ENCODE measurements around the gene GLIS2.
"Not testable (repeated sequence)": the region's sequence is repeated elsewhere in the genome, so short reads cannot be mapped to it uniquely, and the experiment has no call there.

GLIS2 gene

DNA sequence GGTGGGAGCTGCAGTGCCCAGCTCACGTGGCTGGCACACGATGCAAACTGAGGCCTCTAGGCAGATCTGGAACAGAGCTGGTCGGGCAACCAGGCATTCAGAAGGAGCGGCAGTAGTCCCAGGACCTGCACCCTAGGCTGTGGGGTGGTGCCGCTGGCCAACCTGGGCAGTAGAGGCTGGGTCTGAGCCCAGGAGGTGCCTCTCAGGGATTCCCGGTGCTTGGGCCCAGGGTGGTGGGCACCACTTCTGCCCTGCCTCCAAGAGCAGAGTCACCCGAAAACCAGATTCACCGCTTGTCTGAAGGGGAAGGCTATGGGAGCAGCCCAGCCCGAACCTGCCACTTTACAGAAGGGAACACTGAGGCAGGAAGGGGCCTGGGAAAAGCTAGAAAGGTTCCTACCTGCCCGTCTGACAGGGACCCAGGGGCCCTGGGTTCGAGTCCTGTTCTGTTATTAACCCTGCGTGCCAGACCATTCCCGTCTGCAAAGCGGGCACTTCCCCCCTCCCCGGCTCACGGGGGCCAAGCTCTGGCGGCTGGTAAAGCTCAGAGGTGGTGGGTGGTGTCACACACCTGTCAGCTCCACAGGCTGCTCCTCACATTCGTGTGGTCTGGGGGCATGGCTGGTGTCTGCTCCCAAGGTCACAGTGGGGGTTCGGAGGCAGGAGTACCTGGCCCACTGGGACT lies 16.9 kb downstream of the GLIS2 start:
- H3K9me3 Mint-ChIP-seq = no peaks in the 10 kb centered on the region
- no peak overlapping the region for H3K27ac Mint-ChIP-seq
- no peaks in the 10 kb centered on the region for H3K36me3 Mint-ChIP-seq (ENCODE audit: low read depth)
- H3K4me1 Mint-ChIP-seq (ENCODE audit: low read depth) = no peaks in the 10 kb centered on the region
- H3K27me3 Mint-ChIP-seq = no peaks in the 10 kb centered on the region
- no peak overlapping the region for H3K4me3 Mint-ChIP-seq

DNA sequence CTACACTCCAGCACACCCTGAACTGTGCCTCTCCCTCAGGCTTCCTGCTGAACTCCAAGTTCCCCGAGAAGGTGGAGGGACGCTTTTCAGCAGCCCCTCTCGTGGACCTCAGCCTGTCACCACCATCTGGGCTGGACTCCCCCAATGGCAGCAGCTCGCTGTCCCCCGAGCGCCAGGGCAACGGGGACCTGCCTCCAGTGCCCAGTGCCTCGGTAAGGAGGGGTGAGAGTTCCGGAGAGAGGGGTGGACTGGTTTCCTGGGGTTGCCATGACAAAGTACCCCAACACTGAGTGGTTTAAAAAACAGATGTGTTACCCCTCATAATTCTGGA lies 17.4 kb downstream of the GLIS2 start:
- H3K27ac Mint-ChIP-seq = no peak overlapping the region
- no peak overlapping the region for H3K4me3 Mint-ChIP-seq
- H3K4me1 Mint-ChIP-seq (ENCODE audit: low read depth) = no peaks in the 10 kb centered on the region
- H3K9me3 Mint-ChIP-seq = no peaks in the 10 kb centered on the region
- H3K36me3 Mint-ChIP-seq (ENCODE audit: low read depth) = no peaks in the 10 kb centered on the region
- H3K27me3 Mint-ChIP-seq = no peaks in the 10 kb centered on the region

DNA sequence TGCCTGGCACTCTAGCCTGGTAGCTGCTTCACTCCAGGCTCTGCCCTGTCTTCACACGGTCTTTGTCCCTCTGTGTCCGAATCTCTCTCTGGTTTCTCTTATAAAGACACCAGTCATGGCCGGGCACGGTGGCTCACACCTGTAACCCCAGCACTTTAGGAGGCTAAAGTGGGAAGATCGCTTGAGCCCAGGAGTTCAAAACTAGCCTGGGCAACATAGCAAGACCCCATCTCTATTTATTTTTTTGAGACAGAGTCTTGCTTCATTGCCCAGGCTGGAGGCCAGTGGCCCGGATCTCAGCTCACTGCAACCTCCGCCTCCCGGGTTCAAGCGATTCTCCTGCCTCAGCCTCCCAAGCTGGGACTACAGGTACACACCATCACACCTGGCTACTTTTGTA lies 17.8 kb downstream of the GLIS2 start:
- H3K36me3 Mint-ChIP-seq (ENCODE audit: low read depth); H3K27me3 Mint-ChIP-seq; H3K4me3 Mint-ChIP-seq; H3K9me3 Mint-ChIP-seq; H3K27ac Mint-ChIP-seq; H3K4me1 Mint-ChIP-seq (ENCODE audit: low read depth): not testable (repeated sequence)

DNA sequence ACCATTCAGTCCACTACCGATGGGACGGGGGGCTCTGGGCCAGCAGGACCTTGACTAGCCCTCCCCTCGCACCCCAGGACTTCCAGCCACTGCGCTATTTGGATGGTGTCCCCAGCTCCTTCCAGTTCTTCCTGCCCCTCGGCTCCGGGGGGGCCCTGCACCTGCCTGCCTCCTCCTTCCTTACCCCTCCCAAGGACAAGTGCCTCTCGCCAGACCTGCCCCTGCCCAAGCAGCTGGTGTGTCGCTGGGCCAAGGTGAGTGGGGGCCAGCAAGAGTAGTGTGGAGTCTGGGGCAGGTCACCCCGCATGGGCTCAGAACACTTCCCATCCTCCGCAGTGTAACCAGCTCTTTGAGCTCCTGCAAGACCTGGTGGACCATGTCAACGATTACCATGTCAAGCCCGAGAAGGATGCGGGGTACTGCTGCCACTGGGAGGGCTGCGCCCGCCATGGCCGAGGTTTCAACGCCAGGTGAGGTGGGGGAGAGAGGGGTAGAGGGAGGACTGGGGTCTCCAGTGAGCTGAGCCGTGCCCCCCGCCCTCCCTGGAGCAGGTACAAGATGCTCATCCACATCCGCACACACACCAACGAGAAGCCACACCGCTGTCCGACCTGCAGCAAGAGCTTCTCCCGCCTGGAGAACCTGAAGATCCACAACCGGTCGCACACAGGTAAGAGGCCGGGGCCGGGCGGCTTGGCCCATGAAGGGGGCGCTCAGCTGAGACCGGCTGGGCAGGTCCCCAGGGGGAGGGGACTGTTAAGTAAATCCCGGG lies 19.0 kb downstream of the GLIS2 start:
- no peak overlapping the region for H3K4me3 Mint-ChIP-seq
- H3K27ac Mint-ChIP-seq = no peak overlapping the region
- H3K4me1 Mint-ChIP-seq (ENCODE audit: low read depth) = no peaks in the 10 kb centered on the region
- no peaks in the 10 kb centered on the region for H3K36me3 Mint-ChIP-seq (ENCODE audit: low read depth)
- no peaks in the 10 kb centered on the region for H3K27me3 Mint-ChIP-seq
- no peaks in the 10 kb centered on the region for H3K9me3 Mint-ChIP-seq

DNA sequence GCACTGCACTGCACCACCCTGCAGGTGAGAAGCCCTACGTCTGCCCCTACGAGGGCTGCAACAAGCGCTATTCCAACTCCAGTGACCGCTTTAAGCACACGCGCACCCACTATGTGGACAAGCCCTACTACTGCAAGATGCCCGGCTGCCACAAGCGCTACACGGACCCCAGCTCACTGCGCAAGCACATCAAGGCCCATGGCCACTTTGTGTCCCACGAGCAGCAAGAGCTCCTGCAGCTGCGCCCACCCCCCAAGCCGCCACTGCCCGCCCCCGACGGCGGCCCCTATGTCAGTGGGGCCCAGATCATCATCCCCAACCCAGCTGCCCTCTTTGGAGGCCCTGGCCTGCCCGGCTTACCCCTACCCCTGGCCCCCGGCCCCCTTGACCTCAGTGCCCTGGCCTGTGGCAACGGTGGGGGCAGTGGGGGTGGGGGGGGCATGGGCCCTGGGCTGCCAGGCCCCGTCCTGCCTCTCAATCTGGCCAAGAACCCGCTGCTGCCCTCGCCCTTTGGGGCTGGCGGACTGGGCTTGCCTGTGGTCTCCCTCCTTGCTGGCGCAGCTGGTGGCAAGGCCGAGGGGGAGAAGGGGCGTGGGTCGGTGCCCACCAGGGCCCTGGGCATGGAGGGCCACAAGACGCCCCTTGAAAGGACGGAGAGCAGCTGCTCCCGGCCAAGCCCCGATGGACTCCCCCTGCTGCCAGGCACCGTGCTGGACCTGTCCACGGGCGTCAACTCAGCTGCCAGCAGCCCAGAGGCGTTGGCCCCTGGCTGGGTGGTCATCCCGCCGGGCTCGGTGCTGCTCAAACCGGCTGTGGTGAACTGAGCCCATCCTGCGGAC lies 21.1 kb downstream of the GLIS2 start:
- H3K4me3 Mint-ChIP-seq = no peak overlapping the region
- H3K27me3 Mint-ChIP-seq = no peaks in the 10 kb centered on the region
- no peaks in the 10 kb centered on the region for H3K9me3 Mint-ChIP-seq
- H3K4me1 Mint-ChIP-seq (ENCODE audit: low read depth) = no peaks in the 10 kb centered on the region
- H3K27ac Mint-ChIP-seq = no peak overlapping the region
- H3K36me3 Mint-ChIP-seq (ENCODE audit: low read depth) = no peaks in the 10 kb centered on the region

DNA sequence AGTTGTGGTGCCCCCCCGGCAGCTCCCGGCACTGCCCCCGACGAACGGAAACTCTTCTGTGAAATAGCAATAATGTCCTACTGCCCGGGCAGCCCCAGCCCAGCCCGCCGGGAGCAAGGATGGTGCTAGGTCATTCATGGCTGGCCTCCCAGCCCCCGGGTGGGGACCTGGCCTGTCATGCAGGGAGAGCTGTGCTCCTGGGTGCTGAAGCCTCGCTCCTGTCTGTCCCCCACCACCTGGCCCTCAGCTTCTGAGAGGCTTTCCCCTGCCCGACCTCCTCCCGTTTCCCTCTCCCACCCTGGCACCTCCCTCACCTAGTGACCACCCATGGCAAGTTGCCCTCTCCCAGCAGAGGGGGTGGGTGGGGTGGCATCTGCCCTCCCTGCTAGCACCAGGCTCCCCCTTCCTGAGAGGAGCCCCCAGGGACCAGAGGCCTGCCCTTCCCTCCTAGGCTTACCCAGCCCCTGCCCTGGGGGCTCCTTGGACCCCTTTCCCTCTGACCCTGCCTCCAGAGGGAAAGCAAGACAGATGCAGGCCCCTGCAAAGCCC lies 21.7 kb downstream of the GLIS2 start:
- no peaks in the 10 kb centered on the region for H3K36me3 Mint-ChIP-seq (ENCODE audit: low read depth)
- H3K9me3 Mint-ChIP-seq = no peaks in the 10 kb centered on the region
- H3K27me3 Mint-ChIP-seq = no peaks in the 10 kb centered on the region
- H3K4me3 Mint-ChIP-seq = no peak overlapping the region
- H3K27ac Mint-ChIP-seq = no peak overlapping the region
- no peaks in the 10 kb centered on the region for H3K4me1 Mint-ChIP-seq (ENCODE audit: low read depth)

DNA sequence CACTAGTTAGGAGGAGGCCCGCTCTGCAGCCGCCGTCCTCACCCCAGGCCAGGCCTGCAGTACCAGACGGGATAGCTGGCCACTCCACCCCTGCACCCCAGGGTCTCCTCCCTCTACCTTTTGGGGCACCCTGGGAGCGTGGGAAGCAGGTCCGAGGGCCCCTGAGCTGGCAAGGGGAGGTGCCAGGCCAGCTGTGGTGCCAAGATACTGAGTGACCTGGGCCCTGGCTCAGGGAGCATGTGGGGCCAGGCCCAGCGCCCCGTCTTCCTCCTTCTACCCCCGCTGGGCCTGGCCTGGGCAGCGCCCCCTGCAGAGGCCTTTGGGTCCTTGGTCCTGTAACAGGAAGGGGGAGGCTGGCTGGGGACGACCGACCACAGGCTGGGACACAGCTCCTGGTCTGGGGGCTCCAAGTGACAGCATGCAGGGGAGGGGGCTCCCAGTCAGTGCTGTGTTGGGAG lies 22.3 kb downstream of the GLIS2 start:
- H3K27me3 Mint-ChIP-seq = no peaks in the 10 kb centered on the region
- H3K27ac Mint-ChIP-seq = no peak overlapping the region
- H3K4me3 Mint-ChIP-seq = no peak overlapping the region
- H3K9me3 Mint-ChIP-seq = no peaks in the 10 kb centered on the region
- no peaks in the 10 kb centered on the region for H3K36me3 Mint-ChIP-seq (ENCODE audit: low read depth)
- no peaks in the 10 kb centered on the region for H3K4me1 Mint-ChIP-seq (ENCODE audit: low read depth)

DNA sequence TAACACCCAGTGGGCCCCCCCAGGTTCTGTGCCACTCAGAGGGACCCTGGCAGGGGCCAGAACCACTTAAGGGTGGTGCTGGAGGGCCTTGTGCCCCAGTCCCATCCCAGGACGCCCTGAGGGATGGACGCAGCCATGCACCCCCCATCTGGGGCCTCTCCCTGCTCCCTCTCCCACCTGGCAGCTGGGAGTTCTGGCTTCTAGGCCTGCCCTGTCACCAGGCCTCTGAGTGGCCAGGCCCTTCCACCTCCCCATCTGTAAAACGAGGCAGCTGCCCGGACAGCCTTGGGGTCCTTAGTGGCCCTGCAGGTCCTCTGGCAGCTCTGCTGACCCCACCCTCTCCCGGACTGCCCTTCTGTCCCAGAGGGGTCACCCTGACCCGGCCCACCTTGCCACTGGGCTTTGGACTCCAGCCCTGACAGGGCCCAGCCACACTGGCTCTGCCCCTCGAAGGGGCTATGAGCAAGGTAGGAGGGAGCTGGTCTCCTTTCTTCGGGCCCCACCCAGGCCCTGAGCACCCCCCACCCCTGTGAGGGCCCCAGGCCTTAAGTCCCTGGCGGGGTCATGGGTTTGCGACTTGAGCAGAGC lies 22.9 kb downstream of the GLIS2 start:
- Mint-ChIP-seq H3K36me3 (ENCODE audit: low read depth) (no peaks in the 10 kb centered on the region), H3K27me3 (no peaks in the 10 kb centered on the region), H3K27ac (no peak overlapping the region), H3K4me1 (ENCODE audit: low read depth) (no peaks in the 10 kb centered on the region), H3K9me3 (no peaks in the 10 kb centered on the region), H3K4me3 (no peak overlapping the region)

DNA sequence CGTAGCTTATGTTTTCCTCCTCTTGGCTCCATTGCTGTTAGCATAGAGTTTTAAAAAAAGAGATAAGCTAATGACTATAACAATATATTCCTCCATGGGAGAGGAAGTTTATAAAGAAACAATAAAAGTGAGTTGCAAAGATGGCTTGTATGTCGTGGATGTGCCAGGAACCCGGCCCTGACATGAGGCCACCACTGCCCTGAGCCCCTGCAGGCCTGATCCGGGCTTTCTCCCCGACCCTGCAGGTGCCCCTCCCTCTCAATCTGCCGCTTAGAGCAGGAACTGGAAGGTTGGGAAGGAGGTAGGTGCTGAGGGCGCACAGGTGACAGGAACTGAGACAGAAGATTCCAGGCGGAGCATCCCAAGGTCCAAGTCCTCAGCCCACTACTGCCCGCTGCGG lies 23.6 kb downstream of the GLIS2 start:
- Mint-ChIP-seq H3K36me3 (ENCODE audit: low read depth) (no peaks in the 10 kb centered on the region), H3K27me3 (no peaks in the 10 kb centered on the region), H3K4me1 (ENCODE audit: low read depth) (no peaks in the 10 kb centered on the region), H3K9me3 (no peaks in the 10 kb centered on the region), H3K27ac (no peak overlapping the region), H3K4me3 (no peak overlapping the region)

DNA sequence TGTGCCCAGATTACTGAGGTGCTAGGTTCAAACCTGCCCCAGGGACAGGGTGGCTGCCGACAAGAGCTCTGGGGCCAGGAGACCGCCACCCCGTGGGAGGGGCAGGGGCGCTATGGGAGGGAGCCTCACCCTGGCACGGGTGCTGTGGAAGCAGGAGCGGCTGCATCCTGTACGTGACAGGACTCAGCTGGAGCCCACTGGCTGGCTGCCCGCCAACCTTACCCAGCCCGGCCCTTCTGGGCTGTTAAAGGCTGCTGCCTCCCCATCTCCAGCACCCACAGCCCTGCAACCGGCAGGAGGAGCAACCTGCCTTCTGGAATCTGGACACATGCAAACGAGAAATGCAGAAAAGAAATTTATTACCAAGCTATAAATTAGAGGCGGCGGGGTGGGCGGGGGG lies 24.0 kb downstream of the GLIS2 start:
- no peak overlapping the region for H3K4me3 Mint-ChIP-seq
- H3K9me3 Mint-ChIP-seq = no peaks in the 10 kb centered on the region
- no peaks in the 10 kb centered on the region for H3K27me3 Mint-ChIP-seq
- H3K27ac Mint-ChIP-seq = no peak overlapping the region
- H3K36me3 Mint-ChIP-seq (ENCODE audit: low read depth) = no peaks in the 10 kb centered on the region
- no peaks in the 10 kb centered on the region for H3K4me1 Mint-ChIP-seq (ENCODE audit: low read depth)

DNA sequence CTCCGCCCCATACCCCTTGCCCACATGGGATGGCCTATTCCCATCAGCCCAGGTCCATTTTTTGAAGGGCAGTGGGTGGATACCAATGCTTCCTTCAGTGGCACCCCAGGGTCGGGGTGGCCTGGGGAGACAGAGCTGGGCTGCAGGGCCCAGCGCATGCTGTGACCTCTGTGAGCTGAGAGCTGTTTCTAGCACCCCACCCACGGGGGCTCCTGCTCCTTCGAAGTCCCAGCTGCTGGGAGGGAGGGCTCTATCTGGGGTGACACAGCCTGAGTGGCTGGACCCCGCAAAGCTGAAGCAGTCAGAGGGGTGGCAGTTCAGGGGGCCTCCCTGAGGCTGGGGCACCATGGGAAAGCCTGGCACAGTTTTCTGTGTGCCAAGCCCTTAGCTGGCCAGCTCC lies 24.6 kb downstream of the GLIS2 start:
- no peaks in the 10 kb centered on the region for H3K36me3 Mint-ChIP-seq (ENCODE audit: low read depth)
- H3K4me3 Mint-ChIP-seq = no peak overlapping the region
- no peaks in the 10 kb centered on the region for H3K4me1 Mint-ChIP-seq (ENCODE audit: low read depth)
- H3K9me3 Mint-ChIP-seq = no peaks in the 10 kb centered on the region
- H3K27me3 Mint-ChIP-seq = no peaks in the 10 kb centered on the region
- no peak overlapping the region for H3K27ac Mint-ChIP-seq

DNA sequence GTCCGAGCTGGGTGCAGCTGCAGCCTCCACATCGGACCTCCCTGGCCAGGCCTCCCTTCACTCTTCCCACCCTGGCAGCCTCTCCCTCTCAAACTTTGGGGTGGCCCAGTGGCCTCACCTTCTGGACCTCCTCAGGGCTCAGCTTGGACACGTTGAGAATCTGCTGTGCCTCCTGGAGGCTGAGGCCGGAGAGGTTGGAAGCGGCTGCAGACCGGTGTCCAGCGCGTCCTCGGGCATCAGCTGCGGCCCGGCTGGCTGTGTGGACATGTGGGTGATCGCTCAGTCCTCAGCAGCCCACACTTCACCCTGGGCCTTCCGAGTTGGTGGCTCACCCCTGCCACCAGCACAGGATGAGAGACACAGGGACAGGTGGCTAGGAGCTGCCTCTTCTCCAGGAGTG lies 25.4 kb downstream of the GLIS2 start:
- Mint-ChIP-seq H3K9me3 (no peaks in the 10 kb centered on the region), H3K27ac (no peak overlapping the region), H3K27me3 (no peaks in the 10 kb centered on the region), H3K4me1 (ENCODE audit: low read depth) (no peaks in the 10 kb centered on the region), H3K36me3 (ENCODE audit: low read depth) (no peaks in the 10 kb centered on the region), H3K4me3 (no peak overlapping the region)

DNA sequence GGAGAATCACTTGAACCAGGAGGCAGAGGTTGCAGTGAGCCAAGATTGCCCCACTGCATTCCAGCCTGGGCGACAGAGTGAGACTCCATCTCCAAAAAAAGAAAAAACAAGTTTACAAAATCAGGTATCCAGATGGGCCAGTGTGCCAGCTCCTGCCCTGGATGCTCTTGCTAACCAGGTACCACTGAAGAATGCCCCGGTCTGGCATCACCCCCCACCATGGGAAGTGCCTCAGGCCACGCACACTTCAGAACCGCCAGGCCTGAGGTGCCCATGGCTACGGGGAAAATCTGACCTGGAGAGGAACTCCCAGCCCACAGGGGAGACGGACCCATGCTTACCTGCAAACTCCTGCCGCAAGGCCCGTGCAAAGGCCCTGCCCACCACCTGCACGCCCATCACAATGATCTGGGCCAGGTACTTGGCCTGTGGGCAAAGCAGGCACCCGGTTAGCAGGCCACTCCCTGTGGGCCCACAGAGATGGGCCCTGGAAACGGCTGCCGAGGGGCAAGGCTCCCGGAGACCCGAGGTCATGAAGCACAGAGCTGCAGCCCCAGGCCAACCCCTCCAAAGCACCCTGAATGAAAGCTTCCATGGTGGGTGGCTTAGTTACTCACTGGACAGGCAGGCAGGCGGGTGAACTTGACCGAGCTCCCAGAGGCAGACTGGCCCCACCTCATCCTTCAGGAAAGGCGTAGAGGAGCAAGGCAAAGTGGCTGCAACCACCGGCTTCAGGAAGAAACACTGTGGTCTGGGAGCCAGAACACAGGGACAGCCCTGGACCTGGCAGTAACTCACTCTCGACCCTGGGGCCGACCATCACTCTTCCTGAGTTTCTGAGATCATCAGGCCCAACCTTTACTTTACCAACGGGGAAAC lies 27.2 kb downstream of the GLIS2 start:
- Mint-ChIP-seq H3K36me3 (ENCODE audit: low read depth) (peaks cover under 1% of the 10 kb centered on the region), H3K9me3 (no peaks in the 10 kb centered on the region), H3K27ac (no peak overlapping the region), H3K4me1 (ENCODE audit: low read depth) (peaks cover 8% of the 10 kb centered on the region), H3K27me3 (no peaks in the 10 kb centered on the region), H3K4me3 (no peak overlapping the region)

DNA sequence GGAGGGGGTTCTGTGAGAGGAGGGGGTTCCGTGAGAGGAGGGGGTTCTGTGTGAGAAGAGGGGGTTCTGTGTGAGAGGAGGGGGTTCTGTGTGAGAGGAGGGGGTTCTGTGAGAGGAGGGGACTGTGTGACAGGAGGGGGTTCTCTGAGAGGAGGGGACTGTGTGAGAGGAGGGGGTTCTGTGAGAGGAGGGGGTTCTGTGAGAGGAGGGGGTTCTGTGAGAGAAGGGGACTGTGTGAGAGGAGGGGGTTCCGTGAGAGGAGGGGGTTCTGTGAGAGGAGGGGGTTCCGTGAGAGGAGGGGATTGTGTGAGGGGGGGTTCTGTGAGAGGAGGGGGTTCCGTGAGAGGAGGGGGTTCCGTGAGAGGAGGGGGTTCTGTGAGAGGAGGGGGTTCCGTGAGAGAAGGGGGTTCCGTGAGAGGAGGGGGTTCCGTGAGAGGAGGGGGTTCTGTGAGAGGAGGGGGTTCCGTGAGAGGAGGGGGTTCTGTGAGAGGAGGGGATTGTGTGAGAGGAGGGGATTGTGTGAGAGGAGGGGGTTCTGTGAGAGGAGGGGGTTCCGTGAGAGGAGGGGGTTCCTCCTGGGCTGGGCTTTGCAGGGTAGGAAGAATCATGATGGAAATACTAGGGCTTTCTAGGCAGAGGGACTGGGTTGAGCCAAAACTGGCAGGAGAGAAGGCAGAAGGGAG lies 28.6 kb downstream of the GLIS2 start:
- not testable (repeated sequence) for H3K9me3 Mint-ChIP-seq; H3K27me3 Mint-ChIP-seq; H3K4me3 Mint-ChIP-seq; H3K36me3 Mint-ChIP-seq (ENCODE audit: low read depth); H3K27ac Mint-ChIP-seq
- H3K4me1 Mint-ChIP-seq (ENCODE audit: low read depth) = peaks cover 17% of the 10 kb centered on the region
